Stomach smooth muscle (tissue), 2 donors: Measurements from ENCODE around the gene TMEM184B.
A peak's percentile ranks its signal among the peaks of the same experiment; 100 is the strongest.

Experiments used
- H3K27ac ChIP-seq: one replicate; pipeline ENCODE4 v1.7.0; 2013; ENCODE audit warnings: mild to moderate bottlenecking, low read length, inconsistent platforms
- H3K27me3 ChIP-seq, 2 donors: one replicate each; pipeline ENCODE4 v1.7.0; 2013; ENCODE audit warnings: low read length in 2 of 2; ENCODE audit not compliant: insufficient read depth in 2 of 2, control insufficient read depth in 1 of 2
- H3K36me3 ChIP-seq, 2 donors: one replicate each; pipeline ENCODE4 v1.7.0; 2013; ENCODE audit warnings: low read length in 2 of 2; ENCODE audit not compliant: control insufficient read depth in 2 of 2, insufficient read depth in 2 of 2
- H3K4me1 ChIP-seq: one replicate; pipeline ENCODE4 v1.7.0; 2013; ENCODE audit warnings: low read length; ENCODE audit not compliant: control insufficient read depth, insufficient read depth
- H3K4me3 ChIP-seq, 2 donors: one replicate each; pipeline ENCODE4 v1.7.0; 2013; ENCODE audit warnings: low read length in 2 of 2
- H3K9ac ChIP-seq, 2 donors: one replicate each; pipeline ENCODE4 v1.7.0; 2013; ENCODE audit warnings: low read length in 2 of 2, mild to moderate bottlenecking in 1 of 2
- H3K9me3 ChIP-seq, 2 donors: one replicate each; pipeline ENCODE4 v1.7.0; 2013; ENCODE audit warnings: low read length in 2 of 2; ENCODE audit not compliant: control insufficient read depth in 2 of 2
- donor health status: healthy.
- donor health status: Pancreatic carcinoma.

Gene TMEM184B

DNA sequence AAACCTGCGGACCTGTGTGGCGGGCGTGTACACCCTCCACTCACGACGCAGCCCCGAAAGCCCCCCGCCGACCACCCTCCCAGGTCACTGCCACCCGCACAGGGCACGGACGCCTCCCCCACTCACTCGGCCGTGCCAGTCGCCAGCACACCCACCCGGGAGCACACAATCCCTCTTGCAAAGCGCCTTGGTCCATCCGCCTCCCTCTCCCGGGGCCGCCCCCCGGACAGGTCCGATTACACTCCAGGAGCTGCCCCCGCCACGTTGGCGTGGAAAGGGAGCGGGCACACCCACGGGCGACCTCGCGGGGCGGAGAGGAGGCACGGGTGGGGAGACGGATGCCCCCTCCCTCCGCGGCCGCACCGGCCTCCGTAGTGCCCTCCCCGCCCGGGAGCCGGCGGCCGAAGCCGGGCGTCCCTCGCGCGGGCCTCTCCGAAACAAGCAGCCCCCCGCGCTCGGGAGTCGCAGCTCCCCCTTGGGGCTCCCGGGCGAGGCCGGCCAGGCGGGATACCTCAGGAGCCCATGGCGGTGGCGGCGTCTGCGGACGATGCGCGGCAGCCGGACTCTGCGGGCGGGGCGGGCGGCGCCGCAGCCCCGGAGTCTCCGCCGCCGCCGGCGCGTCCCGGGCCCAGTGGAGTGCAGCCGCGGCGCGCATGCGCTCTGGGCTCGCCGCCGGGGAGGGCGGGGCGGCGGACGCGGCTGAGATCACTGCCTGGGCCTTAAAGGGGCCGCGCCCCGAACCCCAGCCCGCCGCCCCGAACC lies at the start of gene TMEM184B:
TMEM184B (minus strand) TSS at position 638 of the 762 bp plus-strand sequence. CDS start 25,049 bp downstream, outside the sequence.
- H3K4me1 ChIP-seq, result peaks cover 41% of the 10 kb centered on the region
- no peaks in the 10 kb centered on the region for H3K36me3 ChIP-seq
- peak within 1 kb of the TSS; percentile 98 for H3K9ac ChIP-seq
- H3K9me3 ChIP-seq, result no peaks in the 10 kb centered on the region
- peak within 1 kb of the TSS; percentile 94 for H3K27ac ChIP-seq
- H3K27me3 ChIP-seq, result no peaks in the 10 kb centered on the region
- peak within 1 kb of the TSS; percentile 90 to 92 for H3K4me3 ChIP-seq

DNA sequence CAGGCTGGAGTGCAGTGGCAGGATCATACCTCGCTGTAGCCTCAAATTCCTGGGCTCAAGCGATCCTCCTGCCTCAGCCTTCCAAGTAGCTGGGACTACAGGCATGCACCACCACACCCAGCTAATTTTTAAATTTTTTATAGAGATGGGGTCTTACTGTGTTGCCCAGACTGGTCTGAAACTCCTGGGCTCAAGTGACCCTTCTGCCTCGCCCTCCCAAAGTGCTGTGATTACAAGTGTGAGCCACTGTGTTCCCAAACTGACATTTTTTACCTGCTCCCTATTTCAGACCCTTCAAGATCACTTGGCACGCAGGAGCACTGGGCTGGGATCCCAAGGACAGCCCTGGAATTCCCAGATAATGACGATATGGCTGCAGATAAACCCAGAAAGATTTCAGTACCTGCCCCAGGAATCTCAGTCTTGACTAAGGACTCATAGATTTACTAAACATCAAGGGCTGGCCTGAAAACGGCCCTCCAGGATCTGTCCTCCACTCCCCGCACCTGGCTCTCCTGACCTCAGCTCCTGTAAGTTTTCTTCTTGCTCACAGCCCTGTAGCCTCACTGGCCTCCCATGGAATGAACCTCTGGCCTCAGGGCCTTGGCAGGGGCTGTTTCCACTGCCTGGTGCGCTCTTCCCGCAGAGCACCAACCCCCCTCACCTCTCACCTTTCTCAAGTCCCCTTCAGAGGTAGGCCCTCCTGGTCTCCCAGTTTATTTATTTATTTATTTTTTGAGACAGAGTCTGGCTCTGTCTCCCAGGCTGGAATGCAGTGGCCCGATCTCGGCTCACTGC lies 48.0 kb upstream of the TMEM184B start:
- no peak overlapping the region for H3K4me3 ChIP-seq
- no peak overlapping the region for H3K9ac ChIP-seq
- H3K9me3 ChIP-seq, result no peaks in the 10 kb centered on the region
- peaks cover 12% of the 10 kb centered on the region for H3K4me1 ChIP-seq
- no peaks in the 10 kb centered on the region for H3K27me3 ChIP-seq
- no peaks in the 10 kb centered on the region for H3K36me3 ChIP-seq
- no peak overlapping the region for H3K27ac ChIP-seq

DNA sequence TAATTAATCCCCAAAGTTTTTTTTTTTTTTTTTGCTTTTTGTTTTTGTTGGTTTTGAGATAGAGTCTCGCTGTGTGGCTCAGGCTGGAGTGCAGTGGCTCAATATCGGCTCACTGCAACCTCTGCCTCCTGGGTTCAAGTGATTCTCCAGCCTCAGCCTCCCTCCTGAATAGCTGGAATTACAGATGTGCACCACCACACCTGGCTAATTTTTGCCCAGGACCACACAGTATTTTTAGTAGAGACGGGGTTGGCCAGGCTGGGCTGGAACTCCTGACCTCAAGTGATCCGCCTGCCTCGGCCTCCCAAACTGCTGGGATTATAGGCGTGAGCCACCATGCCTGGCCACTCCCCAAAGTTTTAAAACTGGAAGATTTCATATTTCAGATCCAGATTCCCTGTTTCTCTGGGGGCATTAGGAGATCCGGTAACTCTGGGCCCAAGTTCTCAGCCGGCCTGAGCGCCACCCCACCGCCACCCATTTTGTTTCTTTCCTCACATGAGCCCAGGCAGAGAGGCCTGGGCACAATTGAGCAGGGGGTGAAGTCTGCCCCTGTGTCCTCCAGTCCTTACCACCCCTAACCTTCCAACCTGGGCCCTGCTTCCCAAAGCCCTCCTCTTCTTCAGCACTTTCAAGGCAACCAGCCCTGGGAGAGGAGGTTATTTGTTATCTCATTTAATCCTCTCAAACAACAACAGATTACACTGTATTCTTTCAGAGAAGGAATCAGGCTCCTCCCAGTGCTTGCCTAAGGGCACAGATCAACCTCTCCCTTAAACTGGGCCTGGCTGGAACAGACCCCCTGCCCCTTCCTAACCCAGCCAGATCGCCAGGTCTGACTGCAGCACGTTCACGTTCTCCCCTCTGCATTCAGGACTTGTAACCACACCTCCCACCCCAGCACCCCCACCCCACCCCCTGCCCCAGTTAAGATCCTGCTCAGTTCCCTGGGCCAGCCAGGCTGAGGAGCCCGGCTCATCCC lies 46.3 kb upstream of the TMEM184B start:
- H3K27me3 ChIP-seq, result no peaks in the 10 kb centered on the region
- peak overlapping the region in 1 of 2 donors; percentile 33 for H3K9ac ChIP-seq
- H3K9me3 ChIP-seq, result no peaks in the 10 kb centered on the region
- H3K27ac ChIP-seq, result peak overlapping the region; percentile 94
- no peaks in the 10 kb centered on the region for H3K36me3 ChIP-seq
- peaks cover 26% of the 10 kb centered on the region for H3K4me1 ChIP-seq
- no peak overlapping the region for H3K4me3 ChIP-seq

DNA sequence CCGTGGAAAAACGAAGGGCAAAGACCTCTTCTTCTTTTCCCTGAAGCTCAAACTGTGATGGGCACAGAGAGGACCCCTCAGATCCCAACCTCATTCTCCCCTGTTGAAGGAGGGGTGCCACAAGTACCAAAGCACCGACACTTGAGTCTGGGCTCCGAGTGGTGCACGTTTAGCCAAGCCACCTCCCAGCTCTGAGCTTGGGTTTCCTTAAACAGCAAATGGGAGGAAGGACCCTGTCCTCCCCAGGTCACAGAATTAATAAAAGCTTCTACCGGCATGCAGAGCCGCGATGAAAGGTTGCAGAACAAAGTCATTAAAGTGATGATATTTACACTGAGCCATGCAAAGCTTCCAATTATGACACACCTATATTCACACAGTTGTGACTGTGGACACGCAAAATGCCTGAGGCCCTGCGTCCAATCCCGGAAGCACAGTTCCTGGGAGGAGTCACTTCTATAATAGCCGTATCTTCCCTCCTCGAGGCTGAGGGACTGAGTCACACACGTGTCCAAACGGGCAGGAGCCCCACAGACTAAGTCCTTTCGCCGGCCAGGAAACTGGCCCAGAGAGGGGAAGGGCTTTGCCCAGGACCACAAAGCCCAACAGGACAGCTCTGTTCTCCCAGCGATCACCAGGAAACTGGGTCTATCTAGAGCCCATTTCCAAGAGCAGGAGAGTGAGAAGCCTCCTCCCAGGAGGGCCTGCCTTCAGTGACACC lies 45.3 kb upstream of the TMEM184B start:
- Histone ChIP-seq H3K9me3 (no peaks in the 10 kb centered on the region), H3K36me3 (peaks cover 0 to under 1% of the 10 kb centered on the region in 2 donors), H3K27ac (peak overlapping the region; percentile 94), H3K9ac (peak overlapping the region; percentile 81 to 87), H3K27me3 (no peaks in the 10 kb centered on the region), H3K4me1 (peaks cover 35% of the 10 kb centered on the region), H3K4me3 (peak overlapping the region; percentile 55 to 70)

DNA sequence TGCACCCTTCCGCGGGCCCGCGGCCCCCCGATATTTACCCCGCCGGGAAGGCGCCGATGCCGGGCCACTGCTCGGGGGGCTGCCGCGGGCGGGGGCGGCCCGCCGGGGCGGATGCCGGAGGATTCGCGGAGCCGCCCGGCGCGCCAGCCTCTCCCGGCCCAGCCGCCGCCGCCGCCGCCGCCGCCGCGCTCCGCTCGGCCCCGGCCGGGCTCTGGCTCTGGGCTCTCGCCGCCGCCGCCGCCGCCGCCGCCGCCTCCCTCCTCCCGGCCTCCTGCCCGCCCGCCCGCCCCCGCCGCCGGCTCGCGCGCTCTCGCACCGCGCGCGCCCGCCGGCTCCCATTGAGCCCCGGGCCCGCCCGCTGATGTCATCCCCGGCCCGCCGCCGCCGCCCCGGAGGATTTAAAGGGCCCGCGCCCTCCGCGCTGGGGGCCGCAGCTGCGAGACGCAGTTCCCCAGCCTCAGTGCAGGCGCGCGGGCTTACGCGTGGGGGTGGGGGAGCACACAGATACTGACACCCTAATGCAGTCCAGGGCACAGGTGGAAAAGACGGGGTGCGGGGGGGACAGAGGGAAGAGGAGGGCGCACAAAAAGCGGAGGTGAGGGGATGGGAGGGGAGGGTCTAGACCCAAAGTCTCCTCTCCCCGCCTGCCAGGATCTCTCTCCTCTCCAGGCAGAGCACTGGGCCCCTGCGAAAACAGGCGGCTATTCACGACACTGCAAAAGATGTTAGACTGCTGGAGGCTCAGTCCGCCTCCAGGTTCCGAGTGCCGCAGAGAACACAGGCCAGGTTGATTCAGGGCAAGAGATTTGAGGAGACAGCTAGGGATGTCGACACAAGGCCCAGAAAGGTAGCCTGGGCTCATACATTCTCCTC lies 44.5 kb upstream of the TMEM184B start, which contains the start of gene CSNK1E:
CSNK1E (minus strand) TSS at position 312 of the 873 bp plus-strand sequence. CDS start 3,276 bp downstream, outside the sequence.
- Histone ChIP-seq H3K9ac (peak within 1 kb of the TSS; percentile 94 to 97), H3K36me3 (peaks cover 3% of the 10 kb centered on the region in 2 donors), H3K27me3 (no peaks in the 10 kb centered on the region), H3K27ac (peak within 1 kb of the TSS; percentile 94), H3K4me3 (peak within 1 kb of the TSS; percentile 81 to 96), H3K4me1 (peaks cover 43% of the 10 kb centered on the region), H3K9me3 (no peaks in the 10 kb centered on the region)

DNA sequence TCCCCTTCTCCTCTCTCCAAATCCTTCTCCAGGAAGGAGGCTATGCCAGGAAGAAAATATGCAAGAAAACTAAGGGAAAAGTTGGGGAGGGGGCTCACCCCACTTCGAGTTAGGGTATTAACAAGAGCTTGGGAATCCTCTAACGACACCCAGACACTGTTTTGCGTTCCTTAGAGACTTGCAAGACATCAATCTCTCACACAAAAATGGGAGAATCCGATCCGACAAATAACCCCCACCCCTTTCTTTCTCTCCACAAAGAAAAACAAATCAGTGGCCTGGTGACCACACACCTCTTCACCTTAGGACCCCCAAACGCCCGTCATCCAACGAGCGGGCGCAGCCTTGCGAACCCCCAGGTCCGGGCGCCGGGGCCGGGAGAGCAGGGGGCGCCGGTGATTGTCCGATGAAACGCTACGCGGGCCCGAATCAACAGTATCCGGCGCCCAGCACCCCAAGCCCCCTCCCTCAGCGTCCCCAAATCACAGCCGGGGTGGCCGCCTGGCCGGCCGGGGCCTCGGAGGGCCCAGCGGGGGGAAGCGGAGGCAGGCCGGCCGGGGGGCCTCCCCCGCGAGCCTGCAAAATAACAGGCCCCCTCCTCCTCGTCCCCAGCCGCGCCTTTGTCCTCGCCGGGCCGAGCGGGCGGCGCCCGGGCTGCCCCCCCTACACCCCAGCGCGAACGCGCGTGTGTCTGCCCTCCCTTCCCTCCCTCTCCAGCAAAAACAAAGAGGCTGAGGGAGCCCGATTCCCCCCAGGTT lies 43.7 kb upstream of the TMEM184B start:
- Histone ChIP-seq H3K4me1 (peaks cover 50% of the 10 kb centered on the region), H3K9me3 (no peaks in the 10 kb centered on the region), H3K27me3 (no peaks in the 10 kb centered on the region)

DNA sequence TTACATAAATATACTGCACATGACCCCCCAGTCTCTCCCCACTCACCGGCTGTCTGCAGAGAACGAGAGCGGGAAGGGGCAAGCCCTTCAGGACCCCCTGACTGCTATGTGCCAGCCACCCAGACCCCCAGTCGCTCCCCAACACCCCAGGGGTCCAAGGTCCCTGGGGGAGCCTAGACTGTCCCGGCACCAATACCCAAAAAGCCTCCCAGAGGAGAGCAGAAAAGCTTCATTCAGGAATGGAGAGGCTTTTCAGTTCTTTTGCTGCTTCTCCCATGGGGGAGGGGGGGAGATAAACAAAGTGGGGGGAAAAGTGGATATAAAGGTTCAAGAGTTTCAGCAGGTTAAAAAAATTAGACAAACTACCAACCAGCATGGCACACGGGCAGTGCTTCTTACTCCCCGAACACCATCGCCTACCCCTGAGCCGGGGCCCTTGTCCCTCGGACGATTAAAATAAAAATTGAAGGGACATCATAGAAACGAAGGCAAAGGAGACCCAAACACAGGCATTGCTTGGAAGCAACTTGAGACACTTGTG lies 43.1 kb upstream of the TMEM184B start:
- Histone ChIP-seq H3K4me3 (peak overlapping the region; percentile 81 to 96), H3K27me3 (no peaks in the 10 kb centered on the region), H3K9me3 (no peaks in the 10 kb centered on the region), H3K36me3 (peaks cover 3 to 7% of the 10 kb centered on the region in 2 donors), H3K9ac (peak overlapping the region; percentile 94 to 97), H3K27ac (peak overlapping the region; percentile 94), H3K4me1 (peaks cover 56% of the 10 kb centered on the region)

More for the DNA sequence above, 43.7 kb upstream of the TMEM184B start:
- peak overlapping the region; percentile 94 to 97 for H3K9ac ChIP-seq
- peak overlapping the region; percentile 81 to 96 for H3K4me3 ChIP-seq
- H3K36me3 ChIP-seq, result peaks cover 3 to 5% of the 10 kb centered on the region in 2 donors
- H3K27ac ChIP-seq, result peak overlapping the region; percentile 94

DNA sequence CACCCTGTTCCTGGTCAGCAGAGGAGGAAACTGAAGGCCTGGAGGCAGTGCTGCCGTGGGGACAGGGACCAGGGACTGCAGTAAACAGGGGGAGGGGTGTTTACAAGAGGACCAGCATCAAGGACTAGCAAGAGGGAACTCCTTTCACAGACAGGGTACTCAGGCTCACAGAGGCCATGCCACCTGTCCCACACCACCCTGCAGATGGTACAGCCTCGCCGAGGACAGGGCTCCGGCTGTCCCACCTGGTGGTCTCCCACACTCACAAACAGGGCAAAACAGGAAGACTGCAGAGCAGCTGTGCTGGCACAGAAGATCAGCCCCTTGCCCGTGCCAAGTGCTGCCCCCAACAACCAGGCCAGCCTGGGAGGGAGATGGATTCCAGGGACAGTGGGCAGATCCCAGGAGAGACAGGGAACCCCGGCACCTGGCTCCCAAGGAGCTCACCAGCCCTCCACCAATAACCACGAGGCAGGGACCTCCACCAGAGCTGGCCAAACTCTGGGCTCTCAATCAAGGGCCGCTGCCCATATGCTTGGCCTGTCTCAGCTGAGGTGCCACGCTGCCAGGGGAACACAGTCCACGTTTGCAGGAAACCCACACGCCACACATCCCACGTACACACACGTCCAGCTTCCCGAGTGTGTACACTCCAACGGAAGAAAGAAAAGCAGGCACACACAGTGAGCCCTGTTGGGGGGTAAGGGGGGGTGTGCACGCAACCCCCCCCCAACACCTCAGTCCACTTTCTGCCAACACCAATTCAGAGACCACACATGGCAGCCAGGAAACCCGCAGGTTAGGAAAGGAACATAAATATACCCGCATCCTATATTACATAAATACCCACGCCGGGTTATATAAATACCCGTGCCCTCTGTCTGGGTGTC lies 42.4 kb upstream of the TMEM184B start:
- H3K4me1 ChIP-seq, result peaks cover 64% of the 10 kb centered on the region

More for the DNA sequence above, 42.4 kb upstream of the TMEM184B start:
- Histone ChIP-seq H3K27me3 (no peaks in the 10 kb centered on the region), H3K9me3 (no peaks in the 10 kb centered on the region), H3K9ac (peak overlapping the region; percentile 94 to 97), H3K36me3 (peaks cover 3 to 8% of the 10 kb centered on the region in 2 donors), H3K27ac (peak overlapping the region; percentile 94), H3K4me3 (peak overlapping the region; percentile 81 to 96)
